OCI-LY7 (cell line): ENCODE measurements around the gene ALG5. TPM values are rescaled to one million over a fixed set of nuclear protein-coding genes. Genes with fewer than 3 reads are reported as not detected.

ENCODE experiments used
- BruUV-seq: library from RNA; stranded (reverse); fragments of 400-500 nt; replicated peaks from 2 replicates; lab custom pipeline; 2021; lab: Mats Ljungman, UMichigan
- CTCF ChIA-PET: fragments of 300-600 bp; sonication (Branson Sonifier 250); formaldehyde crosslinking; loops from one replicate; lab custom pipeline; 2022; ENCODE audit warnings: antibody characterized with exemption; ENCODE audit not compliant: unreplicated experiment; lab: Charles Lee
- POLR2A ChIA-PET: fragments of 300-600 bp; sonication (Branson Sonifier 250); formaldehyde crosslinking; loops from one replicate; lab custom pipeline; 2022; ENCODE audit warnings: antibody characterized with exemption; lab: Charles Lee
- DNase-seq: peaks from one replicate; pipeline ENCODE4 v3.0.0-alpha.2; 2015; ENCODE audit warnings: low spot score
- H2AFZ ChIP-seq: fragments of 200-600 bp; sonication (generic), shearing (Covaris generic); 2 replicates; pipeline ENCODE4 v1.6.1; 2014; ENCODE audit warnings: mild to moderate bottlenecking, antibody characterized with exemption, low read length, moderate library complexity
- H3K27ac ChIP-seq: fragments of 200-600 bp; sonication (generic); 2 replicates; pipeline ENCODE4 v1.5.1; 2014; ENCODE audit warnings: mixed run types, low read depth, mild to moderate bottlenecking, moderate library complexity, low read length, inconsistent platforms; ENCODE audit not compliant: poor library complexity, severe bottlenecking
- H3K36me3 ChIP-seq: fragments of 200-600 bp; sonication (generic); 2 replicates; pipeline ENCODE4 v1.6.1; 2014; ENCODE audit warnings: mild to moderate bottlenecking, antibody characterized with exemption, low read length, moderate library complexity, mixed read lengths; ENCODE audit not compliant: insufficient read depth
- H3K4me1 ChIP-seq: fragments of 200-600 bp; sonication (generic); 2 replicates; pipeline ENCODE4 v1.5.1; 2014; ENCODE audit warnings: mild to moderate bottlenecking, low read length; ENCODE audit not compliant: insufficient read depth, poor library complexity, severe bottlenecking
- H3K4me2 ChIP-seq: fragments of 200-600 bp; sonication (generic); 2 replicates; pipeline ENCODE4 v1.6.1; 2014; ENCODE audit warnings: mild to moderate bottlenecking, low read length
- H3K4me3 ChIP-seq: fragments of 200-600 bp; sonication (generic); 2 replicates; pipeline ENCODE4 v1.5.1; 2014; ENCODE audit warnings: mild to moderate bottlenecking, low read depth, low read length; ENCODE audit not compliant: poor library complexity, severe bottlenecking
- H3K79me2 ChIP-seq: fragments of 200-600 bp; sonication (generic); 2 replicates; pipeline ENCODE4 v1.6.1; 2016; ENCODE audit warnings: low read depth, mild to moderate bottlenecking, low read length, moderate library complexity, mixed read lengths; ENCODE audit not compliant: insufficient read depth
- H3K9me2 ChIP-seq: fragments of 200-600 bp; sonication (generic); 2 replicates; pipeline ENCODE4 v1.6.1; 2016; ENCODE audit warnings: mild to moderate bottlenecking, low read length, mixed read lengths; ENCODE audit not compliant: insufficient read depth
- H3K9me3 ChIP-seq: fragments of 200-600 bp; sonication (generic); 2 replicates; pipeline ENCODE4 v1.6.1; 2014; ENCODE audit warnings: mild to moderate bottlenecking, mixed run types, low read length, mixed read lengths
- H4K20me1 ChIP-seq: fragments of 200-600 bp; sonication (generic); 2 replicates; pipeline ENCODE4 v1.6.1; 2014; ENCODE audit warnings: mild to moderate bottlenecking, antibody characterized with exemption, low read length, moderate library complexity, mixed read lengths; ENCODE audit not compliant: insufficient read depth
- CTCF ChIP-seq: fragments of 200-600 bp; sonication (generic); conservative IDR thresholded peaks from 2 replicates; pipeline ENCODE4 v1.5.1; 2014; ENCODE audit warnings: mild to moderate bottlenecking, antibody characterized with exemption, low read length, moderate library complexity, mixed read lengths
- EZH2phosphoT487 ChIP-seq: fragments of 200-600 bp; sonication (generic); IDR thresholded peaks from 2 replicates; pipeline ENCODE4 v1.6.1; 2018; ENCODE audit warnings: low read depth, borderline replicate concordance, mild to moderate bottlenecking, mixed run types, antibody characterized with exemption, low read length, moderate library complexity, mixed read lengths
- intact Hi-C: fragments of 100-400 bp; cut with micrococcal nuclease; formaldehyde crosslinking; loops from one replicate; pipeline ENCODE4 v1.10.0; 2022; ENCODE audit not compliant: unreplicated experiment
- total RNA-seq, 2 experiments: library from RNA; depleted of rRNA in 1 of 2; stranded (reverse); fragments of >200 nt in 1 of 2; shearing (Covaris generic) in 1 of 2; gene quantifications; 2 replicates each; pipeline ENCODE4 v1.2.3, GENCODE V29; 2014 to 2022

ALG5 gene
- total RNA-seq, 2 experiments from 2014 or later: 23.8 to 31.6 TPM

DNA sequence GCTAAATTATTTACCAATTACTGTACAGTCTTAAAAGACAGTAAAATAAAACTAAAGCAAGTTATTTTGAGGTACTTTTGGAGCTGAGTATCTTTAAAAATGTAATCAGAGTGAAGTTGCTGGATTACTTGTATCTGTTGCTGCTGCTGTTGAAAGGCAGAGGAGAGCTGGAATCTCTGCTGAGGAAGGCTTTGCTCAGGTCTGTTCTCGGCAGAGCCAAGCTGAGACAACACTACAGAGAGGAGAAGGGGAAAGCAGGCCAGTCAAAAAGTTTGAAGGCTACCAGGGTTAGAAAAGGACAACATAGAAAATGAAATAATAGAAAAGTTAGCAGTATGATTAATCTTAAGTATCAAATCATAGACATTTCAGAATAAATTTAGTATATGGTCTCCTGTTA is 11.3 kb upstream of the ALG5 start:
- peaks cover 3% of the 10 kb centered on the region for H3K4me1 ChIP-seq
- intact Hi-C loops: no loop called here
- H3K79me2 ChIP-seq: no peaks in the 10 kb centered on the region
- DNase-seq: no peak
- H3K9me2 ChIP-seq: no peaks in the 10 kb centered on the region
- ChIA-PET CTCF (no interaction called here), POLR2A (interaction anchor here (1.0 to 2.8 kb wide), 2 partner anchors 9 to 37 kb away, joined by 3 to 25 read pairs; partner anchors contain the start of gene EXOSC8)
- 0 out of 2 replicates have a peak, but pooled peaks cover 6% of the 10 kb centered on the region for H4K20me1 ChIP-seq
- H3K4me3 ChIP-seq: no peak overlapping the region
- H2AFZ ChIP-seq: no peak overlapping the region
- TF ChIP-seq CTCF: no peak
- TF ChIP-seq EZH2phosphoT487: no peak
- H3K9me3 ChIP-seq: no peaks in the 10 kb centered on the region
- H3K27ac ChIP-seq: no peak overlapping the region
- peaks cover 100% of the 10 kb centered on the region for H3K36me3 ChIP-seq
- no peak overlapping the region for H3K4me2 ChIP-seq
- no TSS peak for BruUV-seq

DNA sequence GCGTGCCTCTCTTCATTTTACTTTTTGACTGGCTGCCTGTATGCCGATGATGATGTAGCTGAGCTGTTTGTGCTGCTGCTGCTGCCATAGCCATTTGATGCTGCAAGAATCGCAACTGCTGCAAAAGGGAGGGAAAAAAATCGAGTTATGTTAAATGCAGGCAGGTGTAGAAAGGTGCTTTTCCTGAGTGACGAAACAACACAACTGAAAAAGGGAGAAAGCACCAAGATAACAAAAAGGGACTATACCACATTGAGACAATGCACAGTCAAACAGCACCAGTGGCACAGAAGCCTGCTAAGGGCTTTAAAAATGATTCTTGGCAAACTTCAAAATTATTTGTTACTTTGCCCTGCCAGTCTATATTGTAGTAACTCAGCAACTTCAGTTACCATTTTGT is 10.6 kb upstream of the ALG5 start:
- Histone ChIP-seq H4K20me1 (0 out of 2 replicates have a peak, but pooled peaks cover 6% of the 10 kb centered on the region), H3K9me2 (no peaks in the 10 kb centered on the region), H3K4me1 (peaks cover 3% of the 10 kb centered on the region), H3K4me3 (no peak overlapping the region), H3K9me3 (no peaks in the 10 kb centered on the region), H3K4me2 (no peak overlapping the region), H2AFZ (no peak overlapping the region), H3K79me2 (no peaks in the 10 kb centered on the region), H3K36me3 (peaks cover 100% of the 10 kb centered on the region), H3K27ac (no peak overlapping the region)
- ChIA-PET POLR2A (interaction anchor here (2.2 kb wide), 1 partner anchor 37 kb away, joined by 10 read pairs; no protein-coding TSS in a partner anchor), CTCF (no interaction called here)
- no peak for TF ChIP-seq CTCF
- no peak for TF ChIP-seq EZH2phosphoT487
- DNase-seq: no peak
- no TSS peak for BruUV-seq
- intact Hi-C loops: no loop called here

DNA sequence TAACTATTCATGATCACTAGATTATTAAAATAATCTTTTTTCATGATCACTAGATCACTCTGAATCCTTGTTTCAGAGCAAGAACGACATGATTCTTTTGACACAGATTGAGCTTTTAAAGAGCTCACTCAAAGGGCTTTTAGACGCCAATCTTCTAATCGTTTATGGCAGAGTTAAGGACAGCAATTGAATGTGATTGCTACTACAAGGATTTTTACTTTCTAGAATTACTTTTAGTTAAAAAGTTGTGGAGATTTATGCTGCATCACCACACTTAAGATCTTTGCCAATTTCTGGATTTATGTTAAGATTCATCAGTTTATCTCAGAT is 2.7 kb upstream of the ALG5 start:
- Histone ChIP-seq H3K9me3 (no peaks in the 10 kb centered on the region), H3K27ac (peak overlapping the region; percentile 91), H3K4me3 (peak overlapping the region; percentile 98), H3K4me1 (peaks cover 29% of the 10 kb centered on the region), H3K36me3 (peaks cover 49% of the 10 kb centered on the region), H3K9me2 (no peaks in the 10 kb centered on the region), H2AFZ (peak overlapping the region; percentile 15; the same call in 1 of the 2 replicates), H3K4me2 (peak overlapping the region; percentile 93), H3K79me2 (peaks cover 52% of the 10 kb centered on the region), H4K20me1 (peaks cover 10% of the 10 kb centered on the region; the same call in 1 of the 2 replicates)
- TF ChIP-seq CTCF: no peak
- TF ChIP-seq EZH2phosphoT487: no peak
- CTCF ChIA-PET: no interaction called here
- no TSS peak for BruUV-seq
- POLR2A ChIA-PET: interaction anchor here (0.5 to 3.9 kb wide), 8 partner anchors 10 to 179 kb away, joined by 3 to 25 read pairs (median 8); no protein-coding TSS in a partner anchor
- DNase-seq: peak; percentile 19
- intact Hi-C loops: loop anchor here (1.0 kb wide), 1 partner anchor 57 kb away; the partner anchor contains the start of gene SUPT20H
